ENCODE data around the gene APOC3. TPM values are rescaled to one million over a fixed set of nuclear protein-coding genes. Genes with fewer than 3 reads are reported as not detected.

The APOC3 gene
- total RNA-seq, 1 experiment from 2014 or later: not detected

DNA sequence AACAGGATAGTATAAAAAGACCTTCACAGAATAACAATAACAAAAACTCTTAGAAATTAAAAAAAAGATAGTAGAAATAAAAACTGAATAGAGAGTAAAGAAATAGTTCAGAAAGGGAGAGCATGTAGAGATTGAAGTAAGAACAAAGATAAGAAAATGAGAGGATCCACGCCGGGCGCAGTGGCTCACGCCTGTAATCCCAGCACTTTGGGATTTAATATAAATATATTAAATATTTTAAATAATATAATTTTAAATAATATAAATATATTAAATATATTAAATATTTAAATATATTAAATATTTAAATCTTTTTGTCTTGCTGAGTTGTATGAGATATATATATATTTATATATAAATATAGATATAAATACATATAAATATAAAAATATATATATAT lies 17.6 kb upstream of the APOC3 start:
- WGBS (ENCODE audit: extremely low coverage, insufficient read length, low lambda C conversion rate): no CpG with 5 or more reads among the region's 4 CpGs
- peaks cover 4% of the 10 kb centered on the region for H3K23me2 ChIP-seq (ENCODE audit: insufficient read length, low read depth, low read length, poor library complexity, severe bottlenecking)
- no peak overlapping the region for H4K8ac ChIP-seq (replicated peaks; ENCODE audit: insufficient read length, low read depth, low read length)
- no peak overlapping the region for H3K14ac ChIP-seq (ENCODE audit: insufficient read depth, low read length)
- no peaks in the 10 kb centered on the region for H3K79me2 ChIP-seq (ENCODE audit: insufficient read depth, low read length)
- no peak overlapping the region for H2BK15ac ChIP-seq (ENCODE audit: low read depth, low read length)
- no peak overlapping the region for H3K27ac ChIP-seq (ENCODE audit: insufficient read length, low read depth, low read length)
- no peak overlapping the region for H2BK12ac ChIP-seq (ENCODE audit: insufficient read length, low read depth, low read length)
- no peak overlapping the region for H3T11ph ChIP-seq (ENCODE audit: low read length)
- H3K79me1 ChIP-seq (ENCODE audit: insufficient read depth, low read depth, low read length, poor library complexity, severe bottlenecking): no peaks in the 10 kb centered on the region
- no peak overlapping the region for H2BK20ac ChIP-seq (ENCODE audit: low read depth, low read length, poor library complexity, severe bottlenecking)
- H3K4me2 ChIP-seq (ENCODE audit: insufficient read depth, insufficient read length, low read length): no peak overlapping the region
- no peaks in the 10 kb centered on the region for H3K27me3 ChIP-seq (ENCODE audit: insufficient read depth, low read length)
- no peak overlapping the region for H2BK5ac ChIP-seq (ENCODE audit: insufficient read length, low read length)
- no peaks in the 10 kb centered on the region for H3K4me1 ChIP-seq (ENCODE audit: insufficient read depth, low read length)
- H4K20me1 ChIP-seq (ENCODE audit: control insufficient read depth, insufficient read depth, insufficient read length): no peaks in the 10 kb centered on the region
- H3K23ac ChIP-seq (ENCODE audit: insufficient read length, low read depth, low read length): no peak overlapping the region
- H3K4me1 Mint-ChIP-seq: no peaks in the 10 kb centered on the region
- H3K36me3 Mint-ChIP-seq (ENCODE audit: insufficient read depth in 1 of 3, low read depth in 3 of 3): no peaks in the 10 kb centered on the region
- H3K9me3 ChIP-seq (ENCODE audit: control insufficient read depth, low read depth, low read length): no peaks in the 10 kb centered on the region
- H2BK120ac ChIP-seq (ENCODE audit: low read depth, low read length, poor library complexity, severe bottlenecking): no peak overlapping the region
- no peak overlapping the region for H3K4me3 Mint-ChIP-seq
- H4K5ac ChIP-seq (ENCODE audit: insufficient read length, low read depth, low read length): no peak overlapping the region
- no peak overlapping the region for H3K56ac ChIP-seq (ENCODE audit: insufficient read length, low read depth, low read length)
- H3K4ac ChIP-seq (ENCODE audit: low read depth, low read length): no peak overlapping the region
- no peak overlapping the region for H2AFZ ChIP-seq (ENCODE audit: low read length)
- no peak overlapping the region for H3K9ac ChIP-seq (ENCODE audit: extremely low read depth, insufficient read length, low read length)
- no peak overlapping the region for H3K18ac ChIP-seq (ENCODE audit: insufficient read length, low read depth, low read length)
- no peak overlapping the region for H3K27ac Mint-ChIP-seq
- no peak overlapping the region for H4K91ac ChIP-seq (ENCODE audit: insufficient read length, low read depth, low read length)
- peaks cover 12% of the 10 kb centered on the region for H3K27me3 Mint-ChIP-seq (ENCODE audit: low read depth)
- TF ChIP-seq, protein P1, sequence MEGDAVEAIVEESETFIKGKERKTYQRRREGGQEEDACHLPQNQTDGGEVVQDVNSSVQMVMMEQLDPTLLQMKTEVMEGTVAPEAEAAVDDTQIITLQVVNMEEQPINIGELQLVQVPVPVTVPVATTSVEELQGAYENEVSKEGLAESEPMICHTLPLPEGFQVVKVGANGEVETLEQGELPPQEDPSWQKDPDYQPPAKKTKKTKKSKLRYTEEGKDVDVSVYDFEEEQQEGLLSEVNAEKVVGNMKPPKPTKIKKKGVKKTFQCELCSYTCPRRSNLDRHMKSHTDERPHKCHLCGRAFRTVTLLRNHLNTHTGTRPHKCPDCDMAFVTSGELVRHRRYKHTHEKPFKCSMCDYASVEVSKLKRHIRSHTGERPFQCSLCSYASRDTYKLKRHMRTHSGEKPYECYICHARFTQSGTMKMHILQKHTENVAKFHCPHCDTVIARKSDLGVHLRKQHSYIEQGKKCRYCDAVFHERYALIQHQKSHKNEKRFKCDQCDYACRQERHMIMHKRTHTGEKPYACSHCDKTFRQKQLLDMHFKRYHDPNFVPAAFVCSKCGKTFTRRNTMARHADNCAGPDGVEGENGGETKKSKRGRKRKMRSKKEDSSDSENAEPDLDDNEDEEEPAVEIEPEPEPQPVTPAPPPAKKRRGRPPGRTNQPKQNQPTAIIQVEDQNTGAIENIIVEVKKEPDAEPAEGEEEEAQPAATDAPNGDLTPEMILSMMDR (conservative IDR thresholded peaks at IDR 0.05): no peak
- H3K9me3 Mint-ChIP-seq: no peaks in the 10 kb centered on the region; a peak in 1 of 5 replicates
- DNase-seq: no peak
- H2AK5ac ChIP-seq (ENCODE audit: insufficient read length, low read length): no peak overlapping the region
